OCI-LY1 (cell line): Measurements from ENCODE around the gene DGKG.

ENCODE experiments used
- EZH2 ChIP-seq: fragments of 200-600 bp; sonication (generic), shearing (Covaris generic); IDR thresholded peaks from 2 replicates; pipeline ENCODE4 v1.8.0; 2017; ENCODE audit warnings: borderline replicate concordance, mixed run types, mild to moderate bottlenecking, antibody characterized with exemption, low read length, moderate library complexity, mixed read lengths
- TF ChIP-seq, protein P1 (sequence below): fragments of 200-600 bp; sonication (generic), shearing (Covaris generic); IDR thresholded peaks from 2 replicates; pipeline ENCODE4 v1.5.1; 2017; ENCODE audit warnings: mild to moderate bottlenecking, antibody characterized with exemption, low read length, moderate library complexity, mixed read lengths

- TF ChIP-seq, protein P1, sequence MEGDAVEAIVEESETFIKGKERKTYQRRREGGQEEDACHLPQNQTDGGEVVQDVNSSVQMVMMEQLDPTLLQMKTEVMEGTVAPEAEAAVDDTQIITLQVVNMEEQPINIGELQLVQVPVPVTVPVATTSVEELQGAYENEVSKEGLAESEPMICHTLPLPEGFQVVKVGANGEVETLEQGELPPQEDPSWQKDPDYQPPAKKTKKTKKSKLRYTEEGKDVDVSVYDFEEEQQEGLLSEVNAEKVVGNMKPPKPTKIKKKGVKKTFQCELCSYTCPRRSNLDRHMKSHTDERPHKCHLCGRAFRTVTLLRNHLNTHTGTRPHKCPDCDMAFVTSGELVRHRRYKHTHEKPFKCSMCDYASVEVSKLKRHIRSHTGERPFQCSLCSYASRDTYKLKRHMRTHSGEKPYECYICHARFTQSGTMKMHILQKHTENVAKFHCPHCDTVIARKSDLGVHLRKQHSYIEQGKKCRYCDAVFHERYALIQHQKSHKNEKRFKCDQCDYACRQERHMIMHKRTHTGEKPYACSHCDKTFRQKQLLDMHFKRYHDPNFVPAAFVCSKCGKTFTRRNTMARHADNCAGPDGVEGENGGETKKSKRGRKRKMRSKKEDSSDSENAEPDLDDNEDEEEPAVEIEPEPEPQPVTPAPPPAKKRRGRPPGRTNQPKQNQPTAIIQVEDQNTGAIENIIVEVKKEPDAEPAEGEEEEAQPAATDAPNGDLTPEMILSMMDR, result no peak
- no peak for TF ChIP-seq EZH2
These were observed 6.1 kb upstream of the DGKG start for GRCh38 chr3:186368176-186368575.
